Tibial nerve (tissue), 4 donors: ENCODE measurements around the gene NKD2. TPM values are rescaled to one million over a fixed set of nuclear protein-coding genes. Genes with fewer than 3 reads are reported as not detected.

Experiments used
- DNase-seq, 2 donors: peaks; one replicate each; pipeline ENCODE4 v3.0.0-alpha.2; 2019; ENCODE audit warnings: low spot score in 2 of 2
- H3K27ac ChIP-seq, 4 donors: fragments of 200-600 bp; sonication (generic) in 3 of 4; one replicate each; pipeline ENCODE4 v1.5.1; 2017 to 2019; ENCODE audit warnings: mild to moderate bottlenecking in 1 of 4
- H3K27me3 ChIP-seq, 2 donors: fragments of 200-600 bp; sonication (generic) in 1 of 2; one replicate each; pipeline versions ENCODE4 v1.5.1 to v1.6.0; 2017 to 2019
- H3K36me3 ChIP-seq, 3 donors: fragments of 200-600 bp; sonication (generic); one replicate each; pipeline ENCODE4 v1.5.1; 2018 to 2019
- H3K4me1 ChIP-seq, 4 donors: fragments of 200-600 bp; sonication (generic) in 3 of 4; one replicate each; pipeline ENCODE4 v1.5.1; 2017 to 2019
- H3K4me3 ChIP-seq, 4 donors: fragments of 200-600 bp; sonication (generic) in 3 of 4; one replicate each; pipeline ENCODE4 v1.5.1; 2017 to 2019; ENCODE audit warnings: mild to moderate bottlenecking in 1 of 4, moderate library complexity in 1 of 4
- H3K9me3 ChIP-seq, 4 donors: fragments of 200-600 bp; sonication (generic) in 3 of 4; one replicate each; pipeline ENCODE4 v1.5.1; 2017 to 2019
- EP300 ChIP-seq, 2 donors: sonication (generic); formaldehyde crosslinking; IDR thresholded peaks; one replicate each; pipeline ENCODE4 v1.6.1; 2017; ENCODE audit warnings: antibody characterized with exemption in 2 of 2, mild to moderate bottlenecking in 1 of 2
- POLR2A ChIP-seq, 2 donors: fragments of 450-650 bp; IDR thresholded peaks; one replicate each; pipeline ENCODE4 v1.6.1; 2017; ENCODE audit warnings: antibody characterized with exemption in 2 of 2, mild to moderate bottlenecking in 2 of 2, moderate library complexity in 2 of 2
- WGBS, 2 donors: methylation state at CpG; one replicate each; pipeline ENCODE4 v1.1.5; 2018; 5-methylcytosine and 5-hydroxymethylcytosine counted together
- total RNA-seq, 4 donors: library from RNA; depleted of rRNA; stranded (reverse); fragments of >200 nt; gene quantifications; one replicate each; pipeline ENCODE4 v1.1.0, GENCODE V29; 2016
- TF ChIP-seq, protein P1 (sequence below), 5 experiments: fragments of 200-600 bp in 3 of 5; fragments of 450-650 bp in 2 of 5; sonication (generic) in 3 of 5; IDR thresholded peaks; one replicate each; pipeline ENCODE4 v1.5.1; 2016 to 2019; ENCODE audit warnings: antibody characterized with exemption in 5 of 5, mild to moderate bottlenecking in 3 of 5, moderate library complexity in 2 of 5

NKD2 gene
- total RNA-seq, 4 donors from 2014 or later: 0.60 to 4.7 TPM; not detected in 2

DNA sequence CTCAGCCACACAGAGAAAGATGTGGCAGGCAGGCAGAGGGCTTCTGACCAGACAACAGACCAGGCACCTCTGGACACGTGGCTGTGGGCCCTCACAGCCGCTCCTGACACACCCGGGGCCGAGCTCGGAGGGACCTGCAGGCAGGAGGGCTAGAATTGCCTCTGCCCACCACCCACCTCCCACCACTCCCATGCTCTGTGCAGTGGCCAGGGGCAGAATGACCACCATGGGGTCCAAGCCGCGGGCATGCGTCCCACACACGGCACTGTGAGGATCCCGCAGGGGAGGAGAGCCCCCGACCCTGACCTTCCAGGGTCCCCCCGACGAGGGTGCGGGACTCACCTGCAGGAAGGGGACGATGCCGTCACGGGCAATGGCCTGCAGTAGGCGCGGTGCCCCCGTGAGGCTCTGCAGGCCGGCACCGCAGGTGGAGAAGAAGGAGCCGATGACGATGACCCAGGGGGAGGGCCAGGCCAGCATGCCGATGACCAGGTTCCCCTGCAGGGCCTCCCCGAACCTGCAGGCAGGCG is 69.0 kb downstream of the NKD2 start:
- Histone ChIP-seq H3K9me3 (no peaks in the 10 kb centered on the region), H3K36me3 (peaks cover 0 to 84% (median 5%) of the 10 kb centered on the region in 3 donors), H3K27ac (no peak overlapping the region), H3K4me1 (no peaks in the 10 kb centered on the region), H3K4me3 (no peak overlapping the region), H3K27me3 (no peaks in the 10 kb centered on the region)
- DNase-seq: no peak
- TF ChIP-seq POLR2A (IDR thresholded peaks at IDR 0.05) (no peak), EP300 (IDR thresholded peaks at IDR 0.05) (no peak)
- TF ChIP-seq, protein P1, sequence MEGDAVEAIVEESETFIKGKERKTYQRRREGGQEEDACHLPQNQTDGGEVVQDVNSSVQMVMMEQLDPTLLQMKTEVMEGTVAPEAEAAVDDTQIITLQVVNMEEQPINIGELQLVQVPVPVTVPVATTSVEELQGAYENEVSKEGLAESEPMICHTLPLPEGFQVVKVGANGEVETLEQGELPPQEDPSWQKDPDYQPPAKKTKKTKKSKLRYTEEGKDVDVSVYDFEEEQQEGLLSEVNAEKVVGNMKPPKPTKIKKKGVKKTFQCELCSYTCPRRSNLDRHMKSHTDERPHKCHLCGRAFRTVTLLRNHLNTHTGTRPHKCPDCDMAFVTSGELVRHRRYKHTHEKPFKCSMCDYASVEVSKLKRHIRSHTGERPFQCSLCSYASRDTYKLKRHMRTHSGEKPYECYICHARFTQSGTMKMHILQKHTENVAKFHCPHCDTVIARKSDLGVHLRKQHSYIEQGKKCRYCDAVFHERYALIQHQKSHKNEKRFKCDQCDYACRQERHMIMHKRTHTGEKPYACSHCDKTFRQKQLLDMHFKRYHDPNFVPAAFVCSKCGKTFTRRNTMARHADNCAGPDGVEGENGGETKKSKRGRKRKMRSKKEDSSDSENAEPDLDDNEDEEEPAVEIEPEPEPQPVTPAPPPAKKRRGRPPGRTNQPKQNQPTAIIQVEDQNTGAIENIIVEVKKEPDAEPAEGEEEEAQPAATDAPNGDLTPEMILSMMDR (IDR thresholded peaks at IDR 0.05): no peak
- WGBS, 2 donors: 95% methylated on average over 22 to 25 of the region's 27 CpGs

DNA sequence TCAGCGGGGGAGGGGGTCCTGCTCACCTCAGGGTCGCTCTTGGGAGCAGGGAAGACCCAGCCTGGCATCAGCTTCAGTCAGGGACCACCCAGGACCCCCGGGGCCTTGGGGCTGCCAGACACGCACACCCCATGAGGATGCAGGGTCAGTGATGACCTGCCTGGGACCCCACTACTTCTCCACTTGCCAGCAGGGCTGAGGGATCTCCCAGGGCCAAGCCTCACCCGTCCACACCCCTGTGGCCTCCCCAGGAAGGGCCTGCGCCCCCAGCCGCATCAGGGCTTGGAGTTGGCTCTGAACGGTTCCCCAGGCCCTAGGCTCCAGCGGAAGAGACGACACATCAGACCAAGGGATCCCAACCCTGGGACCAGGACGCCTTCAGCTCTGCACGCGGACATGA is 69.6 kb downstream of the NKD2 start:
- H3K27me3 ChIP-seq: no peaks in the 10 kb centered on the region
- H3K4me3 ChIP-seq: no peak overlapping the region
- H3K27ac ChIP-seq: no peak overlapping the region
- no peaks in the 10 kb centered on the region for H3K9me3 ChIP-seq
- 93 to 94% methylated on average over 11 to 12 of the region's 13 CpGs for WGBS, 2 donors
- peaks cover 0 to 87% (median 5%) of the 10 kb centered on the region in 3 donors for H3K36me3 ChIP-seq
- TF ChIP-seq, protein P1 (IDR thresholded peaks at IDR 0.05): no peak
- TF ChIP-seq POLR2A (IDR thresholded peaks at IDR 0.05) (no peak), EP300 (IDR thresholded peaks at IDR 0.05) (no peak)
- no peak for DNase-seq
- no peaks in the 10 kb centered on the region for H3K4me1 ChIP-seq

GRCh38 chr5:1078851-1079250 is 70.2 kb downstream of the NKD2 start:
- DNase-seq: no peak
- 92 to 93% methylated on average over 15 to 23 of the region's 23 CpGs for WGBS, 2 donors
- Histone ChIP-seq H3K4me3 (no peak overlapping the region), H3K27ac (no peak overlapping the region), H3K9me3 (no peaks in the 10 kb centered on the region), H3K27me3 (no peaks in the 10 kb centered on the region), H3K4me1 (no peaks in the 10 kb centered on the region), H3K36me3 (peaks cover 0 to 87% (median 5%) of the 10 kb centered on the region in 3 donors)
- no peak for TF ChIP-seq EP300 (IDR thresholded peaks at IDR 0.05)
- TF ChIP-seq, protein P1 (IDR thresholded peaks at IDR 0.05): no peak
- no peak for TF ChIP-seq POLR2A (IDR thresholded peaks at IDR 0.05)

- DNase-seq: no peak
- Histone ChIP-seq H3K9me3 (no peaks in the 10 kb centered on the region), H3K36me3 (peaks cover 0 to 87% (median 5%) of the 10 kb centered on the region in 3 donors), H3K4me1 (no peaks in the 10 kb centered on the region), H3K27ac (no peak overlapping the region), H3K4me3 (no peak overlapping the region), H3K27me3 (no peaks in the 10 kb centered on the region)
- 90 to 96% methylated on average over 17 to 18 of the region's 18 CpGs for WGBS, 2 donors
- TF ChIP-seq, protein P1 (IDR thresholded peaks at IDR 0.05): no peak
- TF ChIP-seq POLR2A (IDR thresholded peaks at IDR 0.05) (no peak), EP300 (IDR thresholded peaks at IDR 0.05) (no peak)
Measured at GRCh38 chr5:1079486-1079885, 70.9 kb downstream of the NKD2 start.

DNA sequence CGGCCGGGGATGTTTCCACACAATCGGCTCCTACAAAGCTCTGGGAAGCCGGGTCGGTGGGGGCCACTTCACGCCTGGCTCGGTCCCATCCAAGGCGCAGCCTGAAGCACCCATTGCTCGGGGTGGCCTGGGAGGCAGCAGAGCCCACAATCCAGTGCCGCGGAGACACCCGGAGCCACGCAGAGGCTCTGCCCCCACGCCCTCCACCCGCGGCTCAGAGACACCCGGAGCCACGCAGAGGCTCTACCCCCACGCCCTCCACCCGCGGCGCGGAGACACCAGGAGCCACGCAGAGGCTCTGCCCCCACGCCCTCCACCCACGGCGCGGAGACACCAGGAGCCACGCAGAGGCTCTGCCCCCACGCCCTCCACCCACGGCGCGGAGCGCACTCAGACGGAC is 71.4 kb downstream of the NKD2 start:
- no peaks in the 10 kb centered on the region for H3K27me3 ChIP-seq
- H3K27ac ChIP-seq: no peak overlapping the region
- no peaks in the 10 kb centered on the region for H3K9me3 ChIP-seq
- no peak for DNase-seq
- H3K4me3 ChIP-seq: no peak overlapping the region
- H3K4me1 ChIP-seq: no peaks in the 10 kb centered on the region
- peaks cover 0 to 87% (median 5%) of the 10 kb centered on the region in 3 donors for H3K36me3 ChIP-seq
- WGBS, 2 donors: 43 to 67% methylated on average over 2 to 5 of the region's 35 CpGs
- TF ChIP-seq, protein P1 (IDR thresholded peaks at IDR 0.05): no peak
- TF ChIP-seq EP300 (IDR thresholded peaks at IDR 0.05) (no peak), POLR2A (IDR thresholded peaks at IDR 0.05) (no peak)
